A549 treated with CpdA at 1 μM for 4 hours (cell line): Measurements from ENCODE around the gene KDM3A. TPM values are rescaled to one million over a fixed set of nuclear protein-coding genes. Genes with fewer than 3 reads are reported as not detected.

Experiments
- total RNA-seq: library from RNA; stranded (reverse); fragments of 200-300 nt; extraction: Qiagen RNA extraction; gene quantifications from 5 replicates; pipeline ENCODE4 v1.2.3, GENCODE V29; 2022; ENCODE audit warnings: low read depth

KDM3A gene
- 24.1 to 39.9 TPM (median 31.4 TPM) in 5 replicates for total RNA-seq

GRCh38 chr2:86440631-86441391 is at the start of gene KDM3A:
TSS of gene KDM3A (plus strand) at chr2:86441371. CDS start at chr2:86442048, 677 bp downstream.

Other genes starting within 250 kb of the KDM3A start
- 106 to 117 TPM (median 111 TPM) in 5 replicates for gene IMMT, start 245.9 kb upstream of the KDM3A start, total RNA-seq
- gene MRPL35, start 241.9 kb upstream of the KDM3A start, total RNA-seq = 73.0 to 108 TPM (median 74.2 TPM) in 5 replicates
- gene REEP1, start 103.7 kb upstream of the KDM3A start, total RNA-seq = 0.43 to 1.3 TPM (median 0.59 TPM) in 5 replicates
- 120 to 133 TPM (median 129 TPM) in 5 replicates for gene CHMP3, start 122.1 kb downstream of the KDM3A start, total RNA-seq
- gene RNF103, start 182.5 kb downstream of the KDM3A start, total RNA-seq = 30.9 to 40.0 TPM (median 37.8 TPM) in 5 replicates